ENCODE measurements around the gene ADCY7.
"Not testable (repeated sequence)": the region's sequence is repeated elsewhere in the genome, so short reads cannot be mapped to it uniquely, and the experiment has no call there.

Gene ADCY7

GRCh38 chr16:50316102-50316847, 49.9 kb downstream of the ADCY7 start:
- DNase-seq = no peak

GRCh38 chr16:50316848-50317630, 50.7 kb downstream of the ADCY7 start:
- DNase-seq = no peak

- no peak for DNase-seq
These were observed 52.6 kb downstream of the ADCY7 start for GRCh38 chr16:50318796-50319578.

GRCh38 chr16:50320310-50320709, 54.0 kb downstream of the ADCY7 start:
- no peak for DNase-seq

GRCh38 chr16:50322333-50322732, 56.0 kb downstream of the ADCY7 start:
- no peak for DNase-seq

GRCh38 chr16:50323335-50324011, 57.1 kb downstream of the ADCY7 start:
- peak in 1 of 3 experiments; percentile 39 for DNase-seq

- no peak for DNase-seq
These were observed 58.0 kb downstream of the ADCY7 start for GRCh38 chr16:50324345-50324744.

- DNase-seq = no peak
These were observed 59.9 kb downstream of the ADCY7 start for GRCh38 chr16:50326264-50326663.

- DNase-seq = peak in 1 of 3 experiments; percentile 3
These were observed 60.6 kb downstream of the ADCY7 start for GRCh38 chr16:50326835-50327465.

GRCh38 chr16:50329446-50330189, 63.3 kb downstream of the ADCY7 start:
- DNase-seq = no peak

- DNase-seq = no peak
These were observed 65.2 kb downstream of the ADCY7 start for GRCh38 chr16:50331570-50331969.

GRCh38 chr16:50332599-50332998, 66.2 kb downstream of the ADCY7 start:
- no peak for DNase-seq

GRCh38 chr16:50334106-50334975, 68.0 kb downstream of the ADCY7 start:
- DNase-seq = no peak

- no peak for DNase-seq
These were observed 69.0 kb downstream of the ADCY7 start for GRCh38 chr16:50335196-50335958.

- no peak for DNase-seq
These were observed 70.5 kb downstream of the ADCY7 start for GRCh38 chr16:50336884-50337283.

- DNase-seq = no peak
These were observed 72.2 kb downstream of the ADCY7 start for GRCh38 chr16:50338371-50339231.

- DNase-seq = no peak
These were observed 74.2 kb downstream of the ADCY7 start for GRCh38 chr16:50340578-50340977.

- peak in 1 of 3 experiments; percentile 2 for DNase-seq
These were observed 77.2 kb downstream of the ADCY7 start for GRCh38 chr16:50343566-50343965.

GRCh38 chr16:50345210-50345609, 78.9 kb downstream of the ADCY7 start:
- not testable (repeated sequence) for DNase-seq

All from NCI-H1417 (cell line).